ENCODE data around the gene SGMS1.
"Not testable (repeated sequence)": the region's sequence is repeated elsewhere in the genome, so short reads cannot be mapped to it uniquely, and the experiment has no call there.

SGMS1 gene

GRCh38 chr10:50540069-50540825, 83.5 kb downstream of the SGMS1 start:
- DNase-seq (ENCODE audit: low read depth in 2 of 2, low spot score in 1 of 2) = no peak

- no peak for DNase-seq (ENCODE audit: low read depth in 2 of 2, low spot score in 1 of 2)
These were observed 85.0 kb downstream of the SGMS1 start for GRCh38 chr10:50538555-50539398.

GRCh38 chr10:50536617-50537240, 87.0 kb downstream of the SGMS1 start:
- DNase-seq (ENCODE audit: low read depth in 2 of 2, low spot score in 1 of 2) = no peak

- not testable (repeated sequence) for DNase-seq (ENCODE audit: low read depth in 2 of 2, low spot score in 1 of 2)
These were observed 88.9 kb downstream of the SGMS1 start for GRCh38 chr10:50534748-50535376.

GRCh38 chr10:50533296-50533695, 90.5 kb downstream of the SGMS1 start:
- no peak for DNase-seq (ENCODE audit: low read depth in 2 of 2, low spot score in 1 of 2)

- DNase-seq (ENCODE audit: low read depth in 2 of 2, low spot score in 1 of 2) = no peak
These were observed 92.2 kb downstream of the SGMS1 start for GRCh38 chr10:50531388-50532077.

GRCh38 chr10:50529660-50530059, 94.1 kb downstream of the SGMS1 start:
- DNase-seq (ENCODE audit: low read depth in 2 of 2, low spot score in 1 of 2) = no peak

GRCh38 chr10:50528206-50528605, 95.5 kb downstream of the SGMS1 start:
- no peak for DNase-seq (ENCODE audit: low read depth in 2 of 2, low spot score in 1 of 2)

- DNase-seq (ENCODE audit: low read depth in 2 of 2, low spot score in 1 of 2) = no peak
These were observed 96.2 kb downstream of the SGMS1 start for GRCh38 chr10:50527442-50528043.

GRCh38 chr10:50526185-50526584, 97.6 kb downstream of the SGMS1 start:
- DNase-seq (ENCODE audit: low read depth in 2 of 2, low spot score in 1 of 2) = no peak

- DNase-seq (ENCODE audit: low read depth in 2 of 2, low spot score in 1 of 2) = no peak
These were observed 100.4 kb downstream of the SGMS1 start for GRCh38 chr10:50523357-50523756.

GRCh38 chr10:50522908-50523307, 100.8 kb downstream of the SGMS1 start:
- no peak for DNase-seq (ENCODE audit: low read depth in 2 of 2, low spot score in 1 of 2)

GRCh38 chr10:50520115-50520514, 103.6 kb downstream of the SGMS1 start:
- DNase-seq (ENCODE audit: low read depth in 2 of 2, low spot score in 1 of 2) = no peak

GRCh38 chr10:50517626-50518025, 106.1 kb downstream of the SGMS1 start:
- DNase-seq (ENCODE audit: low read depth in 2 of 2, low spot score in 1 of 2) = no peak

- DNase-seq (ENCODE audit: low read depth in 2 of 2, low spot score in 1 of 2) = no peak
These were observed 107.6 kb downstream of the SGMS1 start for GRCh38 chr10:50516171-50516570.

- no peak for DNase-seq (ENCODE audit: low read depth in 2 of 2, low spot score in 1 of 2)
These were observed 108.3 kb downstream of the SGMS1 start for GRCh38 chr10:50515420-50515819.

GRCh38 chr10:50514995-50515394, 108.8 kb downstream of the SGMS1 start:
- no peak for DNase-seq (ENCODE audit: low read depth in 2 of 2, low spot score in 1 of 2)

GRCh38 chr10:50513956-50514355, 109.8 kb downstream of the SGMS1 start:
- no peak for DNase-seq (ENCODE audit: low read depth in 2 of 2, low spot score in 1 of 2)

- no peak for DNase-seq (ENCODE audit: low read depth in 2 of 2, low spot score in 1 of 2)
These were observed 110.9 kb downstream of the SGMS1 start for GRCh38 chr10:50512743-50513416.

- DNase-seq (ENCODE audit: low read depth in 2 of 2, low spot score in 1 of 2) = no peak
These were observed 111.6 kb downstream of the SGMS1 start for GRCh38 chr10:50512214-50512595.
